Measurements from ENCODE around the gene MRTFA.
A peak's percentile ranks its signal among the peaks of the same experiment; 100 is the strongest.

Gene MRTFA

DNA sequence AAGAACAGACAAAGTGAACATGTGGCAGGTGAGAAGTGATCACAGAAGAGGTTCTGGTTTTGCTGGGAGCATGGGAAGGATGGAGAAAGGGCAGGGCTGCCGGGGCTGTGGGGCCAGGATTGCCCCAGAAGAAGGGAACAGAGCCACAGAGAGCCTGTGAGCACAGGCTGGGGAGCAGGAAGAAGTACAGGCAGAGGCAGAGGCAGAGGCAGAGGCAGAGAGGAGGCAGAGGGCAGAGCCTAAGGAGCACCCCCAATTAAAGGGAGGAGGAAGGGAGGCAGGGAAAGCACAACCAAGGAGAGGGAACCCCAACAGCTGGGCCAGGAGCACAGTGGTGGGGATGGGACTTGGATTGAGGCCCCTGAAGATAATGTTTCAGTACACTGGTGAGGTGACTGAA is 214.6 kb downstream of the MRTFA start:
- DNase-seq, result no peak

DNA sequence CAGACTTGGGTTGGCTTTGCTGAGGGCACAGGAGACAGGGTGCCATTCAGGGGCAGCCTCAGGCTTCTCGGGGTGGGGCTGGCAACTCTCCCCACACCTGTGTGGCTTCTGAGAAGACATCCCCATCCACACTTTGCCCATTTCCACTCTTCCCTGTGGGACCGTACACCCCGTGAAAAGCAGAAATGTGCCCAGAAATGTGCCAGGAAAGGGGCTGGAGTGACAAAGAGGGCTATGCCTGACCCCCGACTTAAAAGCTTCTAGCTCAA is 215.5 kb downstream of the MRTFA start:
- DNase-seq, result no peak

GRCh38 chr22:40420341-40421081 is 216.0 kb downstream of the MRTFA start:
- DNase-seq, result no peak

DNA sequence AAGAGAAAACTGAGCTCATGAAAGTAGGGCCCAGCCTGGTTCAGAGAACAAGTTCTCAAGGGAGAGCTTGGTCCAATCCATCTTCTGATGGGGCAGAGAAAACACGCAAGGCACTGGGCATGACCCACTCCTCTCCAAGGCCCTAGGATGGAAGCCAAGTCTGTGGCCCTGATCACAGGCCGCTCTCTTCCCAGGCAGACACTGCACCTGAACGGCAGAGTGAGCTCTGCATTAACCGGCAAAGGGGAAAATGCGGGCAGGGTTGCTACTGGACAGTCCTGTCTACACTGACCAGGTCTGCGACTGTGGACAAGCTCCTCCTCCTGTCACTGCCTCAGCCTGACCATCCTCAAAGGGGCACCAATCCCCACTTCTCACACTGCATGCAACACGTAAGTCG is 216.8 kb downstream of the MRTFA start:
- DNase-seq, result no peak

DNA sequence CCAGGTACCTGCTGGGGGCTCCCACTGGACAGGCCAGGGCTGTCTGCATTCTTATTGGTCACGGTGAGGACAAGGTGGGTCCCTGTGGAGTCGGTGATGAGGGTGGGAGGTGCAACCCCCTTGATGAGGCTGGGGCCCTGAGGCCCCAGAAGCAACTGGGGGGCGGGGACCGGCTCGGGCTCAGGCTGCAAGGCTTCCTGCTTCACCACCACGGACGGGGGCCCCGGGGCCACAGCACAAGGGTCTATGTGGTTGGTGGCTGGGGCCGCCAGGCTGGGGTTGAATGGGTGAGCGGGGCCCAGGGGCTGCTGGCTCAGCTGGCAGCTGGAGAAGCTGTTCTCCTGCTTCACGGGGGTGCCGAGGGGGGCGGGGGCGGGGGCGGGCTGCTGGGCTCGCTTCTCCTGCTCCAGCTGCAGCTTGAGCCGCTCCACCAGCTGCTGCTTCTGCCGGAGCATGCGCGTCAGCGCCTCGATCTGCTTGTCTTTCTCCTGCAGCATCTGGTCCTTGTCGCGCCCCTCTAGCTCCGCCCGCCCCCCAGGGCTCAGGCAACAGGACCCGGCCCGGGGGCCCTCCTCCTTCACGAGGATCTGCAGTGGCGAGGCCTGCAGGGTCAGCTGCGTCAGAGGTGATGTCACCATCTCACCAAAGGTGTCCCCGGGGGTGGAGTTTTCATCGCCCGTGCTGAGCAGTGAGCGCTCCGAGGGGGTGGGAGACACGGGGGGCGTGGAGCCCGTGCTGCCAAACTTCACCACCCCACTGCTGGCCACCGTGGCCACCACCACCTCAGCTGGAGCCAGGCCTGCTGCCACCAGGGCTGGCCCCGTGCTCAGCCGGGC is 217.9 kb downstream of the MRTFA start:
- DNase-seq, result no peak

DNA sequence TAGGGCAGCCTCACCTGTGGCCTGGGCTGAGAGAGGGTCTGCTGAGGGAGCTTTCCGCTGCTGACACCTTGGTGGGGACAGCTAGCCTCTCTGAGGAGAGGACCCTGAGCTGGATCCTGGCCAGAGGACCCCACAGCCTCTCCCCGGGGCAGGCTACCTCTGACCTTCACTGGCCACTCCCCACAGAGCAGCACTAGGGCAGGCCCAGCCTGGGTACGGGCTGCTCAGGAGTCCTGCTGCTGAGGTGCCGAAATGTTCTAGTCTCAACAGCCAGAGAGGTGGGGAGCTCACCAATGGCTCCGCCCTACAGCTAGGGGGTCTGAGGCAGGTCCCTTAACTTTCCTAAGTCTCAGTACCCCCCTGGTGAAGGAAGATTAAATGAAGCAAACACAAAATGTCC is 218.6 kb downstream of the MRTFA start:
- DNase-seq, result no peak

DNA sequence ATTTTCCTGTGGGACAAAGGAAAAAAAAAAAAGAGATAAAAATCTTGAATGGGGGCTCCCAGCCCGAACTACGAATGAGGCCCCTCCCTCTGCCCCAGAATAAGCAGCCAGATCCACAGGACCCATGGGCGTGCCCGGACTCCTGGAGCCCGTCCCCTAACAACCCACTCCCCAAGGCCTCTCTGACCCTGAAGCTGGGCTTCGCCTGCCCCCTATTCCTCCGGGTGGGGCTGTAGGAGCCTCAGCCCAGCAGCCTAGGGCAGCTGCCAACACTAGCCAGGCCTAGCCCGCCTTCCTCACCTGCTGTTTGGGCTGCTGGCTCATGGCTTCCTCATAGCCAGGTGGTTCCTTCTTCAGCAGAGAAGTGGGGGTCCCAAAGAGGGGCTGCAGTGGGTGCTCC is 219.5 kb downstream of the MRTFA start:
- no peak for DNase-seq

- DNase-seq, result no peak
These were observed 219.9 kb downstream of the MRTFA start for GRCh38 chr22:40416636-40417035.

DNA sequence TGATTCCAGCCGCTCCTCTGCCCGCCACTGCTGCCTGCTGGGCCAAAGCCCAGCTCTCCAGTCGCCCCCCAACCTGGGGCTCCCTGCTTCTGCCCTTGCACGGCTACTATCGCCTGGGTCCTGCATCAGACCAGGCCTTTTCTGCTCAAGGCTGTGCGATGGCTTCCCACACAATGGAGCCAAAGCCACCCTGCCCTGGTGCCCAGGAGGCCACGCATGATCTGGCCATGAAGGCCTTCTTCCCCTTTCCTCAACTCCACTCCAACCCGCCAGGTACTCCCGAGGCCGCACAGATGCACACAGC is 220.3 kb downstream of the MRTFA start:
- no peak for DNase-seq

GRCh38 chr22:40415531-40416266 is 220.8 kb downstream of the MRTFA start:
- DNase-seq, result peak; percentile 40

- DNase-seq, result no peak
These were observed 221.5 kb downstream of the MRTFA start for GRCh38 chr22:40414838-40415505.

GRCh38 chr22:40414311-40414710 is 222.2 kb downstream of the MRTFA start:
- no peak for DNase-seq

DNA sequence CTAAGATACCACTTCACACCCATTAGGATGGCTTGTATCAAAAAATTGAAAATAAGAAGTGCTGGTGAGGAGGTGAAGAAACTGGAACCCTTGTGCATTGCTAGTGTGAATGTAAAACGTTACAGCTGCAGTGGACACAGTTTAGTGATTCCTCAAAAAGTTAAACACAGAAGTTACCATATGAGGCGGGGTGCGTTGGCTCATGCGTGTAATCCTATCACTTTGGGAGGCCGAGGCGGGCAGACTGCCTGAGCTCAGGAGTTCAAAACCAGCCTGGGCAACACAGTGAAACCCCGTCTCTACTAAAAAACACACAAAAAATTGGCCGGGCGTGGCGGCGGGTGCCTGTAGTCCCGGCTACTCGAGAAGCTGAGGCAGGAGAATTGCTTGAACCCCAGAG is 222.6 kb downstream of the MRTFA start:
- DNase-seq, result no peak

DNA sequence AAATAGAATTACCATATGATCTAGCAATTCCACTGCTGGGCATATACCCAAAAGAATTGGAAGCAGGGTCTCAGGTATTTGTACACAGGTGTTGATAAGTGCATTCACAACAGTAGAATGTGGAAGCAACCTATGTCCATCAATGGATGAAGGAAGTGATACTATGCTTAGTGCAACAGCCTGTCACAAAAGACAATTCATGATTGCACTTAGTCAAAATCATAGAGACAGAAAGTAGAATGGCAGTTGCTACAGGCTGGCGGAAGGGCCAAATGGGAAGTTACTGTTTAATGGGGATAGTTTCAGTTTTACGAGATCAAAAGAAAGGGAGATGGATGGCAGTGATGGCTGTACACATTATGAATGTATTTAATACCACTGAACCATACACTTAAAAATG is 224.1 kb downstream of the MRTFA start:
- DNase-seq, result no peak

GRCh38 chr22:40411506-40411861 is 225.0 kb downstream of the MRTFA start:
- no peak for DNase-seq

GRCh38 chr22:40410731-40411505 is 225.6 kb downstream of the MRTFA start:
- DNase-seq, result no peak

GRCh38 chr22:40410272-40410671 is 226.2 kb downstream of the MRTFA start:
- no peak for DNase-seq

DNA sequence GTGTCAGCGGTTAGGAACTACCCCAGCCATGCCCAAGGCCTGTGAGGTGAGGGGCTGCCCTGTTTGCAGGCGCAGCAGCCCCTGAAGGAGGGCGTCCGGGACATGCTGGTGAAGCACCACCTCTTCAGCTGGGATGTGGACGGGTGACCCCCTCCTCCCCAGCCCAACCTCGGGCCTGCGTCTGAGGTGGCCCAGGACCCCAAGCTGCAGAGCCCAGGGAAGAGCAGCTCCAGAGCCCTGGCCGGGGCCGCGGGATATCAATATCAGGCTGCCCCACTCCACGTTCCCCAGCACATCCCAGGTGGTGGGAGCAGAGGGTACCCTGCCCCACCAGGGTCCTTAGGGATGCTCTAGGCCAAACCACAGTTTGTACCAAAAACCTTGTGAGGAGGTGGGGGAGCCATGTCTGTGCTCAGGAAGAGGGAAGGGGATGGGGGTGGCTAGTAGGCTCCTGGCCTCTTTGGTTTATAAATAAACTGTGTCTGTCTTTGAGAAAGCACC is 226.9 kb downstream of the MRTFA start:
- no peak for DNase-seq

- DNase-seq, result no peak
These were observed 227.6 kb downstream of the MRTFA start for GRCh38 chr22:40408718-40409612.

GRCh38 chr22:40407831-40408717 is 228.4 kb downstream of the MRTFA start:
- DNase-seq, result no peak

All from hematopoietic multipotent progenitor cell treated with erythropoietin and hydrocortisone succinate and interleukin-3 and kit ligand, for 6 days (in vitro differentiated cells).